CD4-positive, alpha-beta T cell treated with Interleukin-21 for 1 hour (primary cell): ENCODE results near the gene SNIP1.
"Not testable (repeated sequence)": the region's sequence is repeated elsewhere in the genome, so short reads cannot be mapped to it uniquely, and the experiment has no call there.

Experiments used
- DNase-seq: peaks from one replicate; pipeline ENCODE4 v3.0.0-alpha.2; 2020

The SNIP1 gene

GRCh38 chr1:37553927-37554808, at the start of gene SNIP1:
SNIP1 (minus strand) TSS chr1:37554293; CDS start chr1:37554229, 64 bp downstream.
- DNase-seq: peak; percentile 94

GRCh38 chr1:37602750-37603694, 48.9 kb upstream of the SNIP1 start:
- peak; percentile 65 for DNase-seq

GRCh38 chr1:37601441-37601840, 47.3 kb upstream of the SNIP1 start:
- no peak for DNase-seq

- DNase-seq: no peak
Measured at GRCh38 chr1:37599940-37600339, 45.8 kb upstream of the SNIP1 start.

GRCh38 chr1:37596182-37596667, 42.1 kb upstream of the SNIP1 start:
- no peak for DNase-seq

GRCh38 chr1:37595440-37596181, 41.5 kb upstream of the SNIP1 start, which contains the start of gene GNL2:
GNL2 (minus strand) TSS chr1:37595937; CDS start chr1:37595822, 115 bp downstream.
- DNase-seq: peak; percentile 97

- DNase-seq: no peak
Measured at GRCh38 chr1:37593726-37594125, 39.6 kb upstream of the SNIP1 start.

- DNase-seq: no peak
Measured at GRCh38 chr1:37588939-37589338, 34.8 kb upstream of the SNIP1 start.

GRCh38 chr1:37584544-37584943, 30.5 kb upstream of the SNIP1 start:
- not testable (repeated sequence) for DNase-seq

- no peak for DNase-seq
Measured at GRCh38 chr1:37575692-37576091, 21.6 kb upstream of the SNIP1 start.

GRCh38 chr1:37574834-37575480, 20.9 kb upstream of the SNIP1 start:
- DNase-seq: no peak

- no peak for DNase-seq
Measured at GRCh38 chr1:37570528-37571334, 16.6 kb upstream of the SNIP1 start.

- DNase-seq: no peak
Measured at GRCh38 chr1:37567023-37567422, 12.9 kb upstream of the SNIP1 start.

- no peak for DNase-seq
Measured at GRCh38 chr1:37564892-37565291, 10.8 kb upstream of the SNIP1 start.

GRCh38 chr1:37562984-37563383, 8.9 kb upstream of the SNIP1 start:
- no peak for DNase-seq

GRCh38 chr1:37561133-37562132, 7.3 kb upstream of the SNIP1 start:
- DNase-seq: peak; percentile 35

- no peak for DNase-seq
Measured at GRCh38 chr1:37560401-37561132, 6.5 kb upstream of the SNIP1 start.

GRCh38 chr1:37559957-37560379, 5.9 kb upstream of the SNIP1 start:
- DNase-seq: not testable (repeated sequence)

- no peak for DNase-seq
Measured at GRCh38 chr1:37559080-37559479, 5.0 kb upstream of the SNIP1 start.
